Activated T-helper 2 cell treated with anti-CD3 and anti-CD28 coated beads, Interferon-gamma antibody, Interleukin-2, Interleukin-4, amounts not matched to agents 10 μg/mL and 5 μg/mL and 100 μg/mL, durations not matched to agents 14 hours and 24 hours and 36 hours (primary cell): ENCODE data around the gene IGSF22. TPM values are rescaled to one million over a fixed set of nuclear protein-coding genes. Genes with fewer than 3 reads are reported as not detected.

Source experiments
- DNase-seq: peaks from one replicate; pipeline ENCODE4 v3.0.0; 2021; ENCODE audit warnings: low spot score
- H3K27ac Mint-ChIP-seq: one replicate; pipeline ENCODE4 v1.8.0; 2021; ENCODE audit warnings: mixed read lengths
- H3K27me3 Mint-ChIP-seq: one replicate; pipeline ENCODE4 v1.8.0; 2021; ENCODE audit warnings: low read depth, mixed read lengths
- H3K36me3 Mint-ChIP-seq: one replicate; pipeline ENCODE4 v1.8.0; 2021; ENCODE audit warnings: low read depth, mixed read lengths
- H3K4me1 Mint-ChIP-seq: one replicate; pipeline ENCODE4 v1.8.0; 2021; ENCODE audit warnings: low read depth, mixed read lengths
- H3K4me3 Mint-ChIP-seq: one replicate; pipeline ENCODE4 v1.8.0; 2021; ENCODE audit warnings: low read depth, mild to moderate bottlenecking, moderate library complexity, mixed read lengths
- H3K9me3 Mint-ChIP-seq: one replicate; pipeline ENCODE4 v1.8.0; 2021; ENCODE audit warnings: mixed read lengths
- intact Hi-C: fragments of 100-400 bp; cut with micrococcal nuclease; formaldehyde crosslinking; loops from one replicate; pipeline ENCODE4 v1.15.1; 2023
- total RNA-seq: library from RNA; stranded (reverse); gene quantifications from 2 replicates; pipeline ENCODE4 v1.2.3, GENCODE V29; 2022

IGSF22 gene
- total RNA-seq, 1 donor from 2014 or later, result 0.05 TPM

DNA sequence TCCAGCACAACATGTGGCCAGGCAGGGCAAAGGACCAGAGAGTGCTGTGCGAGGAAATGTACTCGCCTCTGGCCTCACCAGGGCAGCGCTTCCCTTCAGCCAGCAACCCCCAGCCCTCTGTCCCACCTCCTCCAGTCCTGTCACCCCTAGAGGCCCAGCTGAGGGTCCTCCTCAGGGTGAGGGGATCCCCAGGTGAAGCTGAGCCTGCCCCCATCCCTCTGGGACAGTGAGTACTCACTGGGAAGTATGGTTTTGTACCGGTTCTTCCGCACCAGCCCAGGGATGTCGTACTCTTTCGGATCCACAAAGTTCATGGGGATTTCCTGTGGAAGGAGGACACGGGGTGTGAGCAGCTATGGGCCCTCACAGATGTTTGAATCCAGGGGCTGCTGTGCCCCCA is 11.7 kb upstream of the IGSF22 start:
- Mint-ChIP-seq H3K36me3 (no peaks in the 10 kb centered on the region), H3K4me1 (no peaks in the 10 kb centered on the region), H3K9me3 (no peaks in the 10 kb centered on the region), H3K27ac (no peak overlapping the region), H3K27me3 (peaks cover 10% of the 10 kb centered on the region), H3K4me3 (no peak overlapping the region)
- no peak for DNase-seq
- intact Hi-C loops, result loop anchor here (10.0 kb wide), 1 partner anchor 493 kb away; the partner anchor contains the start of gene SAA2

DNA sequence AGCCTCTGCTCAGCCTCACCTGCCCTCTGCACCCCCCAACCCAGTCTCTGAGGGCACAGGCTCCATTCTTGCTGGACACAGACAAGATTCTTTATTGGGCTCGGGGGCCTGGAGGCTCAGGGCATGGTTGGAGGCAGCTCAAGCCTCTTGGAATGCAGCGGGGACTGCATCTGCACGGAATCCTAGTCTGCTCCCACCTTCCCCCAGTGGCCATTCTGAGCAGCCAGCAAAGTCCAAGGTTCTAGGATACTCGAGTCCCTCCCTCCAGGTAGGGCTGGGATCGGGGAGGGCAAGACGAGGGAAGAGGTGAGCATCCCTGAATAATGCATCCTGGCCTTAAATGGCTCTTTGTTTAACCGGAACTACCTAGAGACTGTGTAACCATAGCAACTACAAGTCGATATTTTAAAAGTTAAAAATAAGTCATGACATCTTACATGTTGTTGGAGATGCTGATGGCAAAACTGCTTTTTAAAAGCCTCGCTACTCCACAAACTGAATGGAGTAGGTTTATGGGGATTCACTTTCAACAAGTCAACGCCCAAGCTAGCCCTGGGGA is 10.7 kb upstream of the IGSF22 start:
- Mint-ChIP-seq H3K4me1 (no peaks in the 10 kb centered on the region), H3K36me3 (no peaks in the 10 kb centered on the region), H3K27ac (no peak overlapping the region), H3K4me3 (no peak overlapping the region), H3K9me3 (no peaks in the 10 kb centered on the region), H3K27me3 (peaks cover 10% of the 10 kb centered on the region)
- no peak for DNase-seq
- intact Hi-C loops, result loop anchor here (10.0 kb wide), 1 partner anchor 492 kb away; the partner anchor contains the start of gene SAA2

DNA sequence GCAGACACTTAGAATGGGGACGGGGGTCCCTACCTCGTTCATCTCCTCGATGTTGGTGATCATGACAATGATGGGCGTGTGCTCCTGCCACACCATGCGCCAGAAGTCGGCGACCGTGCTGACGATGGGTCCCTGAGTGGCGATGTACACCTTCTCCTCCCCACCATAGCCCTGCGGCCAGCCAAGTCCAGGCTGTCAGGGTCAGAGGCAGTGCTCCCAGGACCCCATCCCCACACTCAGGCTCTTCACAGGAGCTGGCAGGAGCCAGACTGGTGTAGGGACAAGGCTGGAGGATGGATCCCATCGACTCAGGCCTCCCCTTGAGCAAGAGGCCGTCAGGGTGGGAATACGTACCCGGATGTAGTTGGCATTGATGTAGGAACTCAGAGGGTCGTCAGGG is 7.2 kb upstream of the IGSF22 start:
- peaks cover 10% of the 10 kb centered on the region for H3K27me3 Mint-ChIP-seq
- no peaks in the 10 kb centered on the region for H3K4me1 Mint-ChIP-seq
- H3K27ac Mint-ChIP-seq, result no peak overlapping the region
- no peak for DNase-seq
- H3K9me3 Mint-ChIP-seq, result no peaks in the 10 kb centered on the region
- no peak overlapping the region for H3K4me3 Mint-ChIP-seq
- no peaks in the 10 kb centered on the region for H3K36me3 Mint-ChIP-seq
- intact Hi-C loops, result loop anchor here (10.0 kb wide), 1 partner anchor 488 kb away; the partner anchor contains the start of gene SAA2

DNA sequence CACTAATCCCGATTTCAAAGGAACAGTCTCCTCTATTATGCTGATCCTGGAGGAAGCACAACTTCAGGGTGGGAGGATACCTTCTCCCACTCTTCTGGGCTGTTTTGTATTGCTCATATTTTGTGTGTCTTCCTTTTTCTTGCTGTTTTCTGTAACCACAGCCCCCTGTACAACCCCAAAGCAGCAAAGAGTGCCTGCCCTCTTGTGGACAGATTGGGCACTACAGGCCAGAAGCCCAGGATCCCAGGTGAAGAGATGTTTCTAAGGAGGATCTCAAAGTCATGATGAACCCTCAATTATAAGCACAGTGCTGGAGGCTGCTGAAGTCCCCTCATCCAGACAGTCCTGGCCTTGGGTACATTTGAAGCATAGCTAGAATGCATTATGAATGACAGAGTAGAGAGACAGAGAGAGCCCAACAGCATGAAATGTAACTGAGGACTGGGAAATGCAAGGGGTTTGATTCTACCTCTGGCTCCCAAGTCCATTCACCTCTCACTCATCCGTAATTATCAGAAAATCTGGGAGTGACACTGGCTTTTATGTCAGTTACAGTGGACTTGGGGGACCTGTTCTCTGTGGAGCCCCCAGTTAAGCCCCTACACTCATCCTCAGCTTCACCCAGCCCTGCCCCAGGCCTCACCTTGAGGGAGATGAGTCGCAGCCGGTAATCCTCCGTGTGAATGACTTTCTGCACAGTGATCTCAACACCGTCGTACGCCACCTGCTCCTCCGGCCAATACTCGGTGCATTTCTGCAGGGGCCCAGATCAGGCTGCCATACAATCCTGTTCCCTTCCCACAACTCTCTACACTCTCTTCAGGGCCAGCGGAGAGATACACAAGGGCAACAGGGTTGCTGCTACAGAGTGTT is 6.2 kb upstream of the IGSF22 start:
- Mint-ChIP-seq H3K27me3 (peaks cover 10% of the 10 kb centered on the region), H3K36me3 (no peaks in the 10 kb centered on the region), H3K4me1 (peaks cover 2% of the 10 kb centered on the region), H3K27ac (no peak overlapping the region), H3K4me3 (no peak overlapping the region), H3K9me3 (no peaks in the 10 kb centered on the region)
- DNase-seq, result peak; percentile 40
- intact Hi-C loops, result loop anchor here (1.0 to 10.0 kb wide), 2 partner anchors 192 to 487 kb away; partner anchors contain the start of gene SAA2

DNA sequence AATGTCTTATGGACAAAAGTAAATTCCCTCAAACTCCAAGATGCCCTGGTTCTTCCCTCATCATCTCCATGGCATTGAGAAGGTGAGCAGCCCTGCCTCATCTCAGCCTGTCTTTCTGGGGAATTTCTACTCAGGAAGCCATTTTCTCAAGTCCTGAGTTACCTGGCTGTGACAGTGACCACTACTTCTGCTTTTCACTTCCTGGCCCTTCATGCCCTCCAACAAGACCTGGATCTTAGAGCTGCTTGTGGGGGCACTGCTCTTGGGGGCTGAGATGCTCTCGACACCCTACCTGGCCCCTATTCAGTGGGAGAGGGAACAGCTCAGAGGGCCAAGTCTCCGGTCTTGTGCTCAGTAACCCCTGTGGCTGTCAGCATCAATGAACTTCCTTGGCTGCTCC is 5.5 kb upstream of the IGSF22 start:
- Mint-ChIP-seq H3K9me3 (no peaks in the 10 kb centered on the region), H3K4me1 (peaks cover 2% of the 10 kb centered on the region), H3K4me3 (no peak overlapping the region), H3K36me3 (no peaks in the 10 kb centered on the region), H3K27ac (no peak overlapping the region), H3K27me3 (peaks cover 10% of the 10 kb centered on the region)
- no peak for DNase-seq
- intact Hi-C loops, result loop anchor here (10.0 kb wide), 1 partner anchor 487 kb away; the partner anchor contains the start of gene SAA2

DNA sequence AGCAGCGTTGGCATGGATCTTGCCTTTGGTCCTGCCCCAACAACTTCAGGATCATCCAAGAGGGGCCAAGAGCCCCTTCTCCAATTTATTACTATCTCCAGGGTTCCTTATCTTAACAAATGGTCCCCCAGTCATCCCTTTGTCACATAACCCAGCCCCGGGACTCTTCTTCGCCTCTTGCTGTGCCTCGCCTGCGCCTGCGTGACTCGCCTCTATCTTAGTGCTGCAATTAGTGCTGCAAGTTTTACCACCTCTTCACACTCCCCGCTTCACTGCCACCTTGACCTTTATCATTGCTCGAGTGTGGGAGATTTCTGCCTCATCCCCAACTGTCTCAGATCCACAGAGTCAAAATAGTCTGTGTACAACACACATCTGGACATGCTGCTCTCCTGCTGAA is 4.0 kb upstream of the IGSF22 start:
- Mint-ChIP-seq H3K9me3 (no peaks in the 10 kb centered on the region), H3K27ac (no peak overlapping the region), H3K4me3 (no peak overlapping the region), H3K4me1 (peaks cover 2% of the 10 kb centered on the region), H3K36me3 (no peaks in the 10 kb centered on the region), H3K27me3 (peaks cover 5% of the 10 kb centered on the region)
- no peak for DNase-seq
- intact Hi-C loops, result loop anchor here (10.0 kb wide), 1 partner anchor 485 kb away; the partner anchor contains the start of gene SAA2

DNA sequence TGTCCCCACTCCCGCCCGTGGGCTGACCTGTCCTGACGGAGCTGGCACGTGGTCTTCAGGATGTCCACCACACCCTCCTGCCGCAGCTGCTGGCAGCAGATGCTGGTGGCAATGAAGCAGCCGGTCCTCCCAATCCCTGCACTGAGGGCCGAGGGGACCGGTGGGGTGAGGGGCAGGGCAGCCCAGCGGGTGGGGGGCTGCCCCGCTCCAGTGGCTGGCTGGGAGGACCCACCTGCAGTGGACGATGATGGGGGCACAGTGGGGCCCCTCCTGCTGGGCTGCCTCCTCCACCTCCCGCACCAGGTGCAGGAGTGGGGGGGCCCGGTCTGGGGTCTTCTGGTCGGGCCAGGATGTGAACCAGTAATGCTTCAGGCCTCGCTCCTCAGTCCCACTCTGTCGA is 3.4 kb upstream of the IGSF22 start:
- Mint-ChIP-seq H3K4me3 (no peak overlapping the region), H3K27ac (no peak overlapping the region), H3K36me3 (no peaks in the 10 kb centered on the region), H3K9me3 (no peaks in the 10 kb centered on the region), H3K4me1 (peaks cover 2% of the 10 kb centered on the region), H3K27me3 (peaks cover 2% of the 10 kb centered on the region)
- DNase-seq, result no peak
- intact Hi-C loops, result no loop called here

DNA sequence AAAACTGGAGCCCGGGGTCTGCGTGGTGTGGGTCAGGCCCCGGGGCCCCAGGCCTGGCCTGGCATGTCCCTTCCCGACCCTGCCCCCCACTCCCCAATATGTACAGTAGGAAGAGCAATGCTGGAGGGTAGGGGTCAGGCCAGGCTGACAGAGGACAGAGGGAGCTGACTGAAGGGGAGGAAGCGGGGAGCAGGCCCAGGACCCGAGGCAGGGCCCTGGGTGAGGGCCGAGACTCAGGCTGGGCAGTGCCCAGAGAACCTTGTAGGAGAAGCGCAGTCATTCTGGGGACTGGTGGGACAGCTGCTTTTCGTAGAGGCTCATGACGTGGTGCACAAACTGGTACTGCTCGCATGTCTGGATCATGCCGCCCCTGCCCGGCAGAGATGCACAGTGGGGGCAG is 2.7 kb upstream of the IGSF22 start:
- intact Hi-C loops, result no loop called here

DNA sequence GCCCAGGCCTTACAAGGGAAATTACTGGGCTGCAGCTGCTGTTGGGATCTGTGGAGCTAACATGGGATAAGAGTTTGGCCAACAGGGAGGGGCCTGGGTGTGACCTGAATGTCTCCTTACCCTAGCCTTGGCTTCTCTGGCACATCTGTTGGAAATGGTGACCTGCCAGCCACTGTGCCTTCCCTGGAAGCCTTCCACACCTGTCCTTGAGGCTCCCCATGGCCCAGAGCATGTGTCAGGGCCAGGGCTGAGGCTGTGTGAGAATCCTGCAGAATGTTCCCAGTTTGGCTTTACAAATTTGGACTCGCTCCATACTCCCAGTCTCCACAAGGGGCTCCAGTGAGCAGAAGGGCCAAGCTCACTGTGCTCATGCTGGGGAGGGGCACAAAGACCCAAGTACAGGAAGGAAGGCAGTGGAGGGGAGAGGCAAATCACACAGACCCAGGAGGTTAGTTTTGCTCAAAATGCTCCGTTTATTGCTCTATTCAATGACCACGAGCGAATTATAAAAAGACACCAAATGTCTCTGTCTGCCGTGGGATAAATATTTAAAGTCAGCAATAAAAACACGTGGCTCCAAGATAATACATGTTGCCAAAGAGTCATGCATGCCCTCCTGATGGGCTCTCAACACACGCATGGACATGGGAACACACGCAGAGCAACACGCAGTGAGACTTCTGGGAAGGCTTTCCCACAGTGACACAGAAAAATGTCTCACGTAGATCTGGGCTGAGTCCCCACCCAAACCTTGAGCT is 1.7 kb upstream of the IGSF22 start:
- Mint-ChIP-seq H3K36me3 (no peaks in the 10 kb centered on the region), H3K27ac (no peak overlapping the region), H3K27me3 (peaks cover 3% of the 10 kb centered on the region), H3K4me1 (peaks cover 2% of the 10 kb centered on the region), H3K9me3 (no peaks in the 10 kb centered on the region), H3K4me3 (no peak overlapping the region)
- DNase-seq, result peak; percentile 20
- intact Hi-C loops, result loop anchor here (2.0 kb wide), 1 partner anchor 37 kb away; no protein-coding TSS in a partner anchor

More for the DNA sequence above, 2.7 kb upstream of the IGSF22 start:
- H3K4me3 Mint-ChIP-seq, result no peak overlapping the region
- no peak overlapping the region for H3K27ac Mint-ChIP-seq
- no peaks in the 10 kb centered on the region for H3K9me3 Mint-ChIP-seq
- H3K36me3 Mint-ChIP-seq, result no peaks in the 10 kb centered on the region
- peaks cover 2% of the 10 kb centered on the region for H3K4me1 Mint-ChIP-seq
- H3K27me3 Mint-ChIP-seq, result peaks cover 2% of the 10 kb centered on the region
- DNase-seq, result no peak

DNA sequence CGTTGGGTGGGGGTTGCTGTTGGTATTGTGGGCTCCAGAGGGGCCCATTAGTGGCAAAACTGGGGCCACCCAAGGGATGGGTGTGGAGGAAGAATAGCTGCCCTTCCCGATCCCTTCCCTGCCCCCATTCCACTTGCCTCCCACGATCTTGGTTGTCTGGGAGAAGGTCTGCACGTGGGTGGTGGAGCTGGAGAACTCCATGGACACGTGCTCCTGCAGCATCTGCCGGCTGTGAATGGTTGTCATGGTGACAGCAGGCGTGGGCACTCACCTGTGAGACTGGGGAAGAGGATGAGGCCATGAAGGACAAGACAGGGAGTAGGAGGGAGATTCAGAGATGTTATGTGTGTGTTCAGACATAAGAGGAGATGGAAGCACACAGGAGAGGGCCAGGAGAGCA is 2.0 kb downstream of the IGSF22 start:
- no peaks in the 10 kb centered on the region for H3K36me3 Mint-ChIP-seq
- DNase-seq, result no peak
- no peak overlapping the region for H3K4me3 Mint-ChIP-seq
- H3K9me3 Mint-ChIP-seq, result no peaks in the 10 kb centered on the region
- intact Hi-C loops, result loop anchor here (5.0 kb wide), 1 partner anchor 197 kb away; the partner anchor contains the start of gene TSG101
- peaks cover 9% of the 10 kb centered on the region for H3K4me1 Mint-ChIP-seq
- no peak overlapping the region for H3K27ac Mint-ChIP-seq
- H3K27me3 Mint-ChIP-seq, result peaks cover 9% of the 10 kb centered on the region

DNA sequence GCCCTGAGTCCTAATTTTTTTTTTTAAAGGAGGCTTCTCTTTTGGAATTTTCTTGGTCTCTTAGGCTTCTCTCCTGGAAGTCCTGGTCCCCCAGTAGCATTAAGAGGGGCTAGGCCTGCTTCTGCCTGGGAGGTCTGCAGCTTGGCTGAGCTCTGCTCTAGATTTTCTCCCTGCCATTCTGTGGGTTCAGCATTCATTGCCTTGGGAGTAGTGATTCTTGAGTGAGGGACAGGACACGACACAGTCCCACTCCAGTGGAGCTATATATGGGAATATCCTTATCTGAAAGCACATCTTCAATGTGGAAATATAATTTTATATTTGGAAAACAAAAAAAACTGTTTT is 3.7 kb downstream of the IGSF22 start:
- H3K4me3 Mint-ChIP-seq, result no peak overlapping the region
- DNase-seq, result no peak
- no peaks in the 10 kb centered on the region for H3K9me3 Mint-ChIP-seq
- intact Hi-C loops, result loop anchor here (5.0 kb wide), 1 partner anchor 195 kb away; the partner anchor contains the start of gene TSG101
- H3K27me3 Mint-ChIP-seq, result peaks cover 11% of the 10 kb centered on the region
- H3K27ac Mint-ChIP-seq, result no peak overlapping the region
- no peaks in the 10 kb centered on the region for H3K36me3 Mint-ChIP-seq
- H3K4me1 Mint-ChIP-seq, result peaks cover 7% of the 10 kb centered on the region

DNA sequence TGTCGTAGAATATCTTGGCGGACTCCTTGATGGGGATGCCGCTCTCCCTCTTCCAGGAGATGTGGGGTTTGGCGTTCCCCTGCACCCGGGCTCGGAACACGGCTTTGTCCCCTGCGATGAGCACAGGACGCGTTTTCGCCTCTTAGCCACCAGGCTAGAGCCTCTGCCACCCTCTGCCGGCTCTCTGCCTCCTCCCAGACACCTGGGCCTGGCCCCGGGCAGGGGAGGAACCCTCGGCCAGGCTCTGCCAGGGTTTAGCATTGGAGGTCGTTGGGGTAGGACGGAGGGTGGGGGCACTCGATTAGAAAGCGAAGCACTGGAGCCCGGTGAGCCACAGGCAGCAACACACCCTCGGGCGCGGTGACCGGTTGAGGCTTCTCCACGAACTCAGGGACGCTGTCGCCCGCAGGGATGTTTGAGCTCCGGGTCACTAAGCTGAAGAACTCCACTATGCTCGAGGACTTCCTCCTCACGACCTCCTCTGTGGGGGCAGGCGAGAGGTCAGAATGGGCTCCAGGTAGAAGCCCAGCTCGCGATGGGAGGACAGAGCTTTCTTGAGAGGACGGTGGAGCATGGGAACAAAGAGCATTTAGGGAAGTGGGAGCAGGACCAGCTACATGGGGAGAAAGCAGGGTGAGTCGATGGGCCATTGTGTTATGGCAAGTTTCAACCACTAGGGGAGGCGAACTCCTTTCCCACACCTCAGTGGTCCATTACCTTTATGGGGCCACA is 4.3 kb downstream of the IGSF22 start:
- Mint-ChIP-seq H3K4me1 (peaks cover 7% of the 10 kb centered on the region), H3K36me3 (no peaks in the 10 kb centered on the region), H3K4me3 (peak overlapping the region; percentile 84), H3K27me3 (peaks cover 15% of the 10 kb centered on the region), H3K9me3 (no peaks in the 10 kb centered on the region), H3K27ac (no peak overlapping the region)
- peak; percentile 32 for DNase-seq
- intact Hi-C loops, result loop anchor here (1.0 to 5.0 kb wide), 2 partner anchors 23 to 194 kb away; partner anchors contain the start of genes TMEM86A and TSG101
